OCI-LY7 (cell line): ENCODE measurements around the gene ZNRF1. TPM values are rescaled to one million over a fixed set of nuclear protein-coding genes. Genes with fewer than 3 reads are reported as not detected.

ENCODE experiments used
- BruUV-seq: library from RNA; stranded (reverse); fragments of 400-500 nt; replicated peaks from 2 replicates; lab custom pipeline; 2021; lab: Mats Ljungman, UMichigan
- CTCF ChIA-PET: fragments of 300-600 bp; sonication (Branson Sonifier 250); formaldehyde crosslinking; loops from one replicate; lab custom pipeline; 2022; ENCODE audit warnings: antibody characterized with exemption; ENCODE audit not compliant: unreplicated experiment; lab: Charles Lee
- POLR2A ChIA-PET: fragments of 300-600 bp; sonication (Branson Sonifier 250); formaldehyde crosslinking; loops from one replicate; lab custom pipeline; 2022; ENCODE audit warnings: antibody characterized with exemption; lab: Charles Lee
- DNase-seq: peaks from one replicate; pipeline ENCODE4 v3.0.0-alpha.2; 2015; ENCODE audit warnings: low spot score
- H2AFZ ChIP-seq: fragments of 200-600 bp; sonication (generic), shearing (Covaris generic); 2 replicates; pipeline ENCODE4 v1.6.1; 2014; ENCODE audit warnings: mild to moderate bottlenecking, antibody characterized with exemption, low read length, moderate library complexity
- H3K27ac ChIP-seq: fragments of 200-600 bp; sonication (generic); 2 replicates; pipeline ENCODE4 v1.5.1; 2014; ENCODE audit warnings: mixed run types, low read depth, mild to moderate bottlenecking, moderate library complexity, low read length, inconsistent platforms; ENCODE audit not compliant: poor library complexity, severe bottlenecking
- H3K36me3 ChIP-seq: fragments of 200-600 bp; sonication (generic); 2 replicates; pipeline ENCODE4 v1.6.1; 2014; ENCODE audit warnings: mild to moderate bottlenecking, antibody characterized with exemption, low read length, moderate library complexity, mixed read lengths; ENCODE audit not compliant: insufficient read depth
- H3K4me1 ChIP-seq: fragments of 200-600 bp; sonication (generic); 2 replicates; pipeline ENCODE4 v1.5.1; 2014; ENCODE audit warnings: mild to moderate bottlenecking, low read length; ENCODE audit not compliant: insufficient read depth, poor library complexity, severe bottlenecking
- H3K4me2 ChIP-seq: fragments of 200-600 bp; sonication (generic); 2 replicates; pipeline ENCODE4 v1.6.1; 2014; ENCODE audit warnings: mild to moderate bottlenecking, low read length
- H3K4me3 ChIP-seq: fragments of 200-600 bp; sonication (generic); 2 replicates; pipeline ENCODE4 v1.5.1; 2014; ENCODE audit warnings: mild to moderate bottlenecking, low read depth, low read length; ENCODE audit not compliant: poor library complexity, severe bottlenecking
- H3K79me2 ChIP-seq: fragments of 200-600 bp; sonication (generic); 2 replicates; pipeline ENCODE4 v1.6.1; 2016; ENCODE audit warnings: low read depth, mild to moderate bottlenecking, low read length, moderate library complexity, mixed read lengths; ENCODE audit not compliant: insufficient read depth
- H3K9me2 ChIP-seq: fragments of 200-600 bp; sonication (generic); 2 replicates; pipeline ENCODE4 v1.6.1; 2016; ENCODE audit warnings: mild to moderate bottlenecking, low read length, mixed read lengths; ENCODE audit not compliant: insufficient read depth
- H3K9me3 ChIP-seq: fragments of 200-600 bp; sonication (generic); 2 replicates; pipeline ENCODE4 v1.6.1; 2014; ENCODE audit warnings: mild to moderate bottlenecking, mixed run types, low read length, mixed read lengths
- H4K20me1 ChIP-seq: fragments of 200-600 bp; sonication (generic); 2 replicates; pipeline ENCODE4 v1.6.1; 2014; ENCODE audit warnings: mild to moderate bottlenecking, antibody characterized with exemption, low read length, moderate library complexity, mixed read lengths; ENCODE audit not compliant: insufficient read depth
- EZH2phosphoT487 ChIP-seq: fragments of 200-600 bp; sonication (generic); IDR thresholded peaks from 2 replicates; pipeline ENCODE4 v1.6.1; 2018; ENCODE audit warnings: low read depth, borderline replicate concordance, mild to moderate bottlenecking, mixed run types, antibody characterized with exemption, low read length, moderate library complexity, mixed read lengths
- intact Hi-C: fragments of 100-400 bp; cut with micrococcal nuclease; formaldehyde crosslinking; loops from one replicate; pipeline ENCODE4 v1.10.0; 2022; ENCODE audit not compliant: unreplicated experiment
- total RNA-seq, 2 experiments: library from RNA; depleted of rRNA in 1 of 2; stranded (reverse); fragments of >200 nt in 1 of 2; shearing (Covaris generic) in 1 of 2; gene quantifications; 2 replicates each; pipeline ENCODE4 v1.2.3, GENCODE V29; 2014 to 2022
- TF ChIP-seq, protein P1 (sequence below): fragments of 200-600 bp; sonication (generic); conservative IDR thresholded peaks from 2 replicates; pipeline ENCODE4 v1.5.1; 2014; ENCODE audit warnings: mild to moderate bottlenecking, antibody characterized with exemption, low read length, moderate library complexity, mixed read lengths

ZNRF1 gene
- total RNA-seq, 2 experiments from 2014 or later, result 11.8 to 23.7 TPM

DNA sequence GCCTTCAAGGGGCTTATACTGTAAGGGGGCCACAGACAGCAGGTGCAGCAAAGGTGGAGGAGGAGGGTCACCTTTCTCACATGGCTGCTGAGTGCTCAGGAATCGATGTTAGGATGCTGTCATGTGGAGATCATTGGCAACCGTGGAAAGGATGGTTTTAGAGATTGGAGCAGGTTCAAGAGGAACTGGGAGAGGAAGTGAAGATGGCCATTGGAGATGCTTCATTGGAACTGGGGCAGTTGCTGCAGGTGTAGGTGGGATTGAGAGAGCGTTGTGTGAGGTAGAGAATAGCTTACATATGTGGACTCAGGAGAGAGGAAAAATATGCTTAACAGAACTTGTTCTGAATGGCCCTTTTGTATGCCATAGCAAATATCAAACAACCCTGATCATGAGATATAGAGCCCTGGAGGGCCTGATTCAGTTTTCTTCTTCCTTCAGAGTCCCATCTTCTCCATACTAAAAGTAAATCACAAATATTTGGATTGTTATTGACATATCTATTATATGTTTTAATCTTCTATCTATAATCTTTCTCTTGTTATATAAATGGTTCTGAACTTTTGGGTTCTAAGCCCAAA lies 77.0 kb downstream of the ZNRF1 start:
- H2AFZ ChIP-seq, result peak overlapping the region; percentile 62; the same call in 1 of the 2 replicates
- peak; percentile 36 for DNase-seq
- TF ChIP-seq, protein P1, sequence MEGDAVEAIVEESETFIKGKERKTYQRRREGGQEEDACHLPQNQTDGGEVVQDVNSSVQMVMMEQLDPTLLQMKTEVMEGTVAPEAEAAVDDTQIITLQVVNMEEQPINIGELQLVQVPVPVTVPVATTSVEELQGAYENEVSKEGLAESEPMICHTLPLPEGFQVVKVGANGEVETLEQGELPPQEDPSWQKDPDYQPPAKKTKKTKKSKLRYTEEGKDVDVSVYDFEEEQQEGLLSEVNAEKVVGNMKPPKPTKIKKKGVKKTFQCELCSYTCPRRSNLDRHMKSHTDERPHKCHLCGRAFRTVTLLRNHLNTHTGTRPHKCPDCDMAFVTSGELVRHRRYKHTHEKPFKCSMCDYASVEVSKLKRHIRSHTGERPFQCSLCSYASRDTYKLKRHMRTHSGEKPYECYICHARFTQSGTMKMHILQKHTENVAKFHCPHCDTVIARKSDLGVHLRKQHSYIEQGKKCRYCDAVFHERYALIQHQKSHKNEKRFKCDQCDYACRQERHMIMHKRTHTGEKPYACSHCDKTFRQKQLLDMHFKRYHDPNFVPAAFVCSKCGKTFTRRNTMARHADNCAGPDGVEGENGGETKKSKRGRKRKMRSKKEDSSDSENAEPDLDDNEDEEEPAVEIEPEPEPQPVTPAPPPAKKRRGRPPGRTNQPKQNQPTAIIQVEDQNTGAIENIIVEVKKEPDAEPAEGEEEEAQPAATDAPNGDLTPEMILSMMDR, result no peak
- TF ChIP-seq EZH2phosphoT487, result no peak
- no peaks in the 10 kb centered on the region for H3K36me3 ChIP-seq
- H3K4me1 ChIP-seq, result peaks cover 30% of the 10 kb centered on the region
- CTCF ChIA-PET, result no interaction called here
- H3K79me2 ChIP-seq, result peaks cover 4% of the 10 kb centered on the region; the same call in 1 of the 2 replicates
- H4K20me1 ChIP-seq, result no peaks in the 10 kb centered on the region
- POLR2A ChIA-PET, result interaction anchor here (0.7 to 1.5 kb wide), 4 partner anchors 13 to 43 kb away, joined by 3 to 5 read pairs (median 4); no protein-coding TSS in a partner anchor
- peak overlapping the region; percentile 79 for H3K4me2 ChIP-seq
- peak overlapping the region; percentile 86 for H3K27ac ChIP-seq
- intact Hi-C loops, result loop anchor here (1.0 kb wide), 2 partner anchors 36 to 76 kb away; partner anchors contain the start of gene ZNRF1
- BruUV-seq, result no TSS peak
- H3K9me2 ChIP-seq, result no peaks in the 10 kb centered on the region
- peak overlapping the region; percentile 54 for H3K4me3 ChIP-seq
- H3K9me3 ChIP-seq, result no peaks in the 10 kb centered on the region

DNA sequence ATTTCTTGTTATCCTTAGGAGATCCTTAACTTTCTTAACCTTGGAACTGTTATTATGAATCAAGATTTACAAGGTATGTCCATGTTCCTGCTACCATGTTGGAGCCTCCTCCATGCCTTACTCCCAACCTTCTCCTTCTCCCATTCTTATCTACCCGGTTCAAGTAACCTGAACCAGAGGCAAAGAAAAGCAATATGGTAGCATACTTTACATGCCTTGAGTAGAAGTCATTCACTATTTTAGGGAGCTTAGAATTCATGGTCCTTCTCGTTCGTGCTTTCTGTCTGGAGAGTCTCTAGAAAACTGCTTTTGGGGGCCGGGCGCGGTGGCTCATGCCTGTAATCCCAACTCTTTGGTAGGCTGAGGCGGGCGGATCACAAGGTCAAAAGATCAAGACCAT lies 80.1 kb downstream of the ZNRF1 start:
- H3K79me2 ChIP-seq, result peaks cover 4% of the 10 kb centered on the region; the same call in 1 of the 2 replicates
- H3K4me3 ChIP-seq, result no peak overlapping the region
- no peak overlapping the region for H3K4me2 ChIP-seq
- no peak overlapping the region for H3K27ac ChIP-seq
- TF ChIP-seq, protein P1, result no peak
- no peak for TF ChIP-seq EZH2phosphoT487
- H2AFZ ChIP-seq, result no peak overlapping the region
- H3K9me3 ChIP-seq, result no peaks in the 10 kb centered on the region
- peaks cover 41% of the 10 kb centered on the region for H3K4me1 ChIP-seq
- H3K9me2 ChIP-seq, result no peaks in the 10 kb centered on the region
- 0 out of 2 replicates have a peak, but pooled peaks cover 10% of the 10 kb centered on the region for H4K20me1 ChIP-seq
- H3K36me3 ChIP-seq, result no peaks in the 10 kb centered on the region
- no peak for DNase-seq
- ChIA-PET CTCF (no interaction called here), POLR2A (no interaction called here)
- BruUV-seq, result no TSS peak
- intact Hi-C loops, result no loop called here

DNA sequence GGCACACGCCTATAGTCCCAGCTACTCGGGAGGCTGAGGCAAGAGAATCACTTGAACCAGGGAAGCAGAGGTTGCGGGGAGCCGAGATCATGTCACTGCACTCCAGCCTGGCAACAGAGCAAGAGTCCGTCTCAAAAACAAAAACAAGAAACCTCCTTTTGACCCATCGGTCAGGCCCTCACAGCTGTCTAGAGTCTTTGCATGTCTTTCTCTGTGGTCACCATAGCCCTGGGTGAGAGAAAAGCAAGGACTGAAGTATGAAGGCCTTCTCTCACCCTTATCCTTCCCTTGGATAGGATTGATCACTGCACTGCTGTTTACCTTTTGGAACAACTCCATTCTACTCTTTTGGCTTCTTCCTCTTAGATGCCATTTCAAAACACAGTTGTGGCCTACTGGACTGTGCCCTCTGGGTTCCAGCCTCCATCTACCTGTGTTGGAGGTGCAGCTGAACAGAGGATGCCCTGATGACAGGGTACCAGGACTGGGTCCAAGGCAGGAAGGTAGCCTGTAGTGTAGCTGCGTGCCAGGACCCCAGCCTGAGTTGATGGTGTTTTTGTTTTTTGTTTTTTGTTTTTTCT lies 80.6 kb downstream of the ZNRF1 start:
- 0 out of 2 replicates have a peak, but pooled peaks cover 10% of the 10 kb centered on the region for H4K20me1 ChIP-seq
- BruUV-seq, result no TSS peak
- H3K79me2 ChIP-seq, result peaks cover 4% of the 10 kb centered on the region; the same call in 1 of the 2 replicates
- H3K4me3 ChIP-seq, result no peak overlapping the region
- H3K36me3 ChIP-seq, result no peaks in the 10 kb centered on the region
- H2AFZ ChIP-seq, result no peak overlapping the region
- TF ChIP-seq, protein P1, result no peak
- no peak for TF ChIP-seq EZH2phosphoT487
- H3K4me2 ChIP-seq, result no peak overlapping the region
- no peaks in the 10 kb centered on the region for H3K9me2 ChIP-seq
- no peak overlapping the region for H3K27ac ChIP-seq
- intact Hi-C loops, result no loop called here
- H3K4me1 ChIP-seq, result peaks cover 36% of the 10 kb centered on the region
- DNase-seq, result no peak
- CTCF ChIA-PET, result no interaction called here
- POLR2A ChIA-PET, result interaction anchor here (0.5 to 1.1 kb wide), 2 partner anchors 26 to 119 kb away, joined by 3 read pairs; no protein-coding TSS in a partner anchor
- H3K9me3 ChIP-seq, result no peaks in the 10 kb centered on the region
